Kidney epithelial cell (primary cell): ENCODE results near the gene CPSF4L. TPM values are rescaled to one million over a fixed set of nuclear protein-coding genes. Genes with fewer than 3 reads are reported as not detected.

ENCODE experiments used
- DNase-seq: peaks from one replicate; pipeline ENCODE4 v3.0.0-alpha.2; 2010; ENCODE audit warnings: low read depth
- H3K27me3 ChIP-seq: 2 replicates; pipeline ENCODE4 v1.6.0; 2011; ENCODE audit warnings: low read length; ENCODE audit not compliant: control insufficient read depth, insufficient read depth
- H3K36me3 ChIP-seq: 2 replicates; pipeline ENCODE4 v1.5.1; 2011; ENCODE audit warnings: low read length; ENCODE audit not compliant: control insufficient read depth, insufficient read depth
- H3K4me3 ChIP-seq: 2 replicates; pipeline ENCODE4 v1.5.1; 2011; ENCODE audit warnings: low read depth, mild to moderate bottlenecking, control low read depth, low read length
- CTCF ChIP-seq: IDR thresholded peaks from 2 replicates; pipeline ENCODE4 v1.5.1; 2011; ENCODE audit warnings: mild to moderate bottlenecking, moderate library complexity, low read length, control low read depth, inconsistent platforms; ENCODE audit not compliant: insufficient read depth, poor library complexity, severe bottlenecking
- total RNA-seq: library from RNA; depleted of rRNA; stranded (reverse); fragments of >200 nt; gene quantifications from 2 replicates; pipeline ENCODE4 v1.2.3, GENCODE V29; 2015

CPSF4L gene
- total RNA-seq, 1 donor from 2014 or later, result not detected

GRCh38 chr17:73201215-73202069 is 60.2 kb downstream of the CPSF4L start:
- Histone ChIP-seq H3K4me3 (no peak overlapping the region), H3K36me3 (peaks cover 1% of the 10 kb centered on the region), H3K27me3 (no peaks in the 10 kb centered on the region)
- TF ChIP-seq CTCF, result no peak
- DNase-seq, result no peak

- DNase-seq, result no peak
- TF ChIP-seq CTCF, result no peak
- Histone ChIP-seq H3K27me3 (no peaks in the 10 kb centered on the region), H3K4me3 (no peak overlapping the region), H3K36me3 (peaks cover 1% of the 10 kb centered on the region)
These were observed 61.2 kb downstream of the CPSF4L start for GRCh38 chr17:73200476-73200875.

GRCh38 chr17:73199751-73200317 is 61.8 kb downstream of the CPSF4L start:
- Histone ChIP-seq H3K4me3 (no peak overlapping the region), H3K27me3 (no peaks in the 10 kb centered on the region), H3K36me3 (peaks cover 1% of the 10 kb centered on the region)
- TF ChIP-seq CTCF, result no peak
- DNase-seq, result no peak

- TF ChIP-seq CTCF, result no peak
- DNase-seq, result no peak
- Histone ChIP-seq H3K27me3 (no peaks in the 10 kb centered on the region), H3K4me3 (no peak overlapping the region), H3K36me3 (peaks cover 1% of the 10 kb centered on the region)
These were observed 62.8 kb downstream of the CPSF4L start for GRCh38 chr17:73198930-73199260.

Other genes with a start within 250 kb of the CPSF4L start
- 13.0 and 21.7 TPM in 2 replicates for gene SLC39A11, start 169.2 kb downstream of the CPSF4L start, total RNA-seq
- gene SSTR2, start 96.9 kb downstream of the CPSF4L start, total RNA-seq, result 0.17 and 0.27 TPM in 2 replicates
- 26.3 and 26.7 TPM in 2 replicates for gene COG1, start 68.8 kb downstream of the CPSF4L start, total RNA-seq
- 41.9 and 43.3 TPM in 2 replicates for gene CDC42EP4, start 50.1 kb upstream of the CPSF4L start, total RNA-seq